ENCODE data around the gene LYRM4. TPM values are rescaled to one million over a fixed set of nuclear protein-coding genes. Genes with fewer than 3 reads are reported as not detected.

The LYRM4 gene
- total RNA-seq, 1 donor from 2014 or later: 27.8 TPM

DNA sequence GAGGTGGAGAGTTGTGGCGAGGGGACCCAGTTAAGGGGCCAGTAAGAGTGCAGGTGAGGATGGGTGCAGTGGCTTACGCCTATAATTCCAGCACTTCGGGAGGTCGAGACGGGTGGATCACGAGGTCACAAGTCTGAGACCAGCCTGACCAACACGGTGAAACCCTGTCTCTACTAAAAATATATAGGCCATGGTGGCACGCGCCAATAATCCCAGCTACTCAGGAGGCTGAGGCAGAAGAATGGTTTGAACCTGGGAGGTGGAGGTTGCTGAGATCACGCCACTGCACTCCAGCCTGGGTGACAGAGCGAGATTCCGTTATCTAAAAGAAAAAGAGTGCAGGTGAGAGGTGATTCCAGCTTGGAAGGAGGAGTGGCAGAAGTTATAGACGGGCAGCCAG, 147.7 kb downstream of the LYRM4 start:
- no peaks in the 10 kb centered on the region for H3K27me3 ChIP-seq (ENCODE audit: control insufficient read depth, insufficient read depth, low read length)
- no peaks in the 10 kb centered on the region for H3K36me3 ChIP-seq (ENCODE audit: control insufficient read depth, insufficient read depth, low read length)
- no peak for DNase-seq (ENCODE audit: low read depth)
- TF ChIP-seq, protein P1, sequence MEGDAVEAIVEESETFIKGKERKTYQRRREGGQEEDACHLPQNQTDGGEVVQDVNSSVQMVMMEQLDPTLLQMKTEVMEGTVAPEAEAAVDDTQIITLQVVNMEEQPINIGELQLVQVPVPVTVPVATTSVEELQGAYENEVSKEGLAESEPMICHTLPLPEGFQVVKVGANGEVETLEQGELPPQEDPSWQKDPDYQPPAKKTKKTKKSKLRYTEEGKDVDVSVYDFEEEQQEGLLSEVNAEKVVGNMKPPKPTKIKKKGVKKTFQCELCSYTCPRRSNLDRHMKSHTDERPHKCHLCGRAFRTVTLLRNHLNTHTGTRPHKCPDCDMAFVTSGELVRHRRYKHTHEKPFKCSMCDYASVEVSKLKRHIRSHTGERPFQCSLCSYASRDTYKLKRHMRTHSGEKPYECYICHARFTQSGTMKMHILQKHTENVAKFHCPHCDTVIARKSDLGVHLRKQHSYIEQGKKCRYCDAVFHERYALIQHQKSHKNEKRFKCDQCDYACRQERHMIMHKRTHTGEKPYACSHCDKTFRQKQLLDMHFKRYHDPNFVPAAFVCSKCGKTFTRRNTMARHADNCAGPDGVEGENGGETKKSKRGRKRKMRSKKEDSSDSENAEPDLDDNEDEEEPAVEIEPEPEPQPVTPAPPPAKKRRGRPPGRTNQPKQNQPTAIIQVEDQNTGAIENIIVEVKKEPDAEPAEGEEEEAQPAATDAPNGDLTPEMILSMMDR (IDR thresholded peaks at IDR 0.05; ENCODE audit: insufficient read depth, low read length, poor library complexity, severe bottlenecking): no peak
- no peak overlapping the region for H3K4me3 ChIP-seq (ENCODE audit: low read depth, low read length)

GRCh38 chr6:5112066-5112799, 148.5 kb downstream of the LYRM4 start:
- TF ChIP-seq, protein P1 (IDR thresholded peaks at IDR 0.05; ENCODE audit: insufficient read depth, low read length, poor library complexity, severe bottlenecking): no peak
- Histone ChIP-seq H3K27me3 (ENCODE audit: control insufficient read depth, insufficient read depth, low read length) (no peaks in the 10 kb centered on the region), H3K4me3 (ENCODE audit: low read depth, low read length) (no peak overlapping the region), H3K36me3 (ENCODE audit: control insufficient read depth, insufficient read depth, low read length) (no peaks in the 10 kb centered on the region)
- DNase-seq (ENCODE audit: low read depth): no peak

DNA sequence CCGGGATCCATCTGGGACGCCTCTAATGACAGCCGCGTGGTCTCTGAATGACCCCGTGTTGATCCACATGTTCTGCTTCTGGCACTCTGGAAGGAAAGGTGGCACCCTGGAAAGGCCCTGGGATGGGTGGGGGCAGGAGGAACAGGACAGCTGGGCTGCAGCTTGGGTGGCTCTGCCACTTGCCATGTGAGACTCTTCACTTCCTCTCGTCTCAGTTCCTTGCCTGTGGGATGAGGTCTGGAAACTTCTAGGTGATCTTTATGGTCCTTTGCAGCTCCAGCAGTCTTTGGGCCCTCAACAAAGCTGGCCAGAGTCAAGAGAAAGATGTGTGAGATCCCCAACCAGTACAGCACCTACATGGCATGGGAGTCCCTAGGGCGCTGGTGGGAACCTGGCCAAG, 149.1 kb downstream of the LYRM4 start:
- DNase-seq (ENCODE audit: low read depth): no peak
- no peaks in the 10 kb centered on the region for H3K36me3 ChIP-seq (ENCODE audit: control insufficient read depth, insufficient read depth, low read length)
- TF ChIP-seq, protein P1 (IDR thresholded peaks at IDR 0.05; ENCODE audit: insufficient read depth, low read length, poor library complexity, severe bottlenecking): no peak

DNA sequence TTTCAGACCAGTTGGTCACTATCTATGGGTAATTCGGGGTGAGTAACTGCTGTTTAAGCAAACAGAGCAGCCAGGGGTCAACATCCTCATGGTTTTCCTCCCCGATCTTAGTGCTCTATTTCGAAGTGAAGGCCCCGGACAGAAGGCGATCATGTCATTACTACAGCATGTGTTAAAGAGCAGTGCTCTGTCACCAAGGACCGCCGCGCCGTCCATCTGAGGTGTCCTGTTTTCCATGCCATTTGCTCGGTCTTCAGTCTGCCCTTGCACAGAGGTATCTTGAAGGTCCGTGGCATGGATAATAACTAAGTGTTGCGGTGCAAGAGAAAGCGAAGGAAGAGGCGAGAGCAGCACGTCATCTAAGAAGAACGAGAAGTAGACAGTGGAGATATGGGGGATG, 150.5 kb downstream of the LYRM4 start:
- DNase-seq (ENCODE audit: low read depth): no peak
- Histone ChIP-seq H3K4me3 (ENCODE audit: low read depth, low read length) (no peak overlapping the region), H3K36me3 (ENCODE audit: control insufficient read depth, insufficient read depth, low read length) (no peaks in the 10 kb centered on the region), H3K27me3 (ENCODE audit: control insufficient read depth, insufficient read depth, low read length) (no peaks in the 10 kb centered on the region)
- TF ChIP-seq, protein P1 (IDR thresholded peaks at IDR 0.05; ENCODE audit: insufficient read depth, low read length, poor library complexity, severe bottlenecking): no peak

More for the DNA sequence above, 149.1 kb downstream of the LYRM4 start:
- Histone ChIP-seq H3K4me3 (ENCODE audit: low read depth, low read length) (no peak overlapping the region), H3K27me3 (ENCODE audit: control insufficient read depth, insufficient read depth, low read length) (no peaks in the 10 kb centered on the region)

GRCh38 chr6:5109436-5109835, 151.3 kb downstream of the LYRM4 start:
- Histone ChIP-seq H3K36me3 (ENCODE audit: control insufficient read depth, insufficient read depth, low read length) (no peaks in the 10 kb centered on the region), H3K4me3 (ENCODE audit: low read depth, low read length) (no peak overlapping the region), H3K27me3 (ENCODE audit: control insufficient read depth, insufficient read depth, low read length) (no peaks in the 10 kb centered on the region)
- TF ChIP-seq, protein P1 (IDR thresholded peaks at IDR 0.05; ENCODE audit: insufficient read depth, low read length, poor library complexity, severe bottlenecking): no peak
- DNase-seq (ENCODE audit: low read depth): no peak

All from kidney epithelial cell (primary cell).